BJ (cell line): ENCODE results near the gene TPPP. TPM values are rescaled to one million over a fixed set of nuclear protein-coding genes. Genes with fewer than 3 reads are reported as not detected.
A peak's percentile ranks its signal among the peaks of the same experiment; 100 is the strongest.

ENCODE experiments used
- CTCF ChIA-PET: fragments of 350-600 bp; formaldehyde crosslinking; extraction: SDS; loops from one replicate; lab custom pipeline; 2021; ENCODE audit warnings: antibody characterized with exemption, inconsistent platforms; lab: Yijun Ruan, JAX
- POLR2A ChIA-PET: fragments of 300-600 bp; sonication (Branson Sonifier 250); formaldehyde crosslinking; extraction: SDS; loops from one replicate; lab custom pipeline; 2021; ENCODE audit warnings: antibody characterized with exemption; lab: Charles Lee
- DNase-seq: peaks from one replicate; pipeline ENCODE4 v3.0.0-alpha.2; 2011; ENCODE audit warnings: low read depth
- H3K27me3 ChIP-seq: 2 replicates; pipeline ENCODE4 v1.6.0; 2011; ENCODE audit warnings: low read length; ENCODE audit not compliant: control insufficient read depth, insufficient read depth
- H3K36me3 ChIP-seq: 2 replicates; pipeline ENCODE4 v1.5.1; 2011; ENCODE audit warnings: low read length; ENCODE audit not compliant: control insufficient read depth, insufficient read depth
- H3K4me3 ChIP-seq: 2 replicates; pipeline ENCODE4 v1.5.1; 2011; ENCODE audit warnings: low read depth, mild to moderate bottlenecking, control low read depth, low read length
- CTCF ChIP-seq: IDR thresholded peaks from 2 replicates; pipeline ENCODE4 v1.5.1; 2011; ENCODE audit warnings: low read depth, mild to moderate bottlenecking, control low read depth, inconsistent platforms, low read length, moderate library complexity; ENCODE audit not compliant: insufficient read depth
- polyA plus RNA-seq: library from polyadenylated mRNA; depleted of rRNA; stranded (reverse); fragments of >200 nt; gene quantifications from 2 replicates; pipeline ENCODE4 v1.2.3, GENCODE V29; 2011

The TPPP gene
- polyA plus RNA-seq, 1 experiment = 0.09 TPM

GRCh38 chr5:672329-673160, 20.6 kb downstream of the TPPP start:
- DNase-seq = peak; percentile 28
- Histone ChIP-seq H3K4me3 (no peak overlapping the region), H3K36me3 (no peaks in the 10 kb centered on the region), H3K27me3 (peaks cover 4% of the 10 kb centered on the region; the same call in 1 of the 2 replicates)
- no peak for TF ChIP-seq CTCF
- CTCF ChIA-PET = interaction anchor here (0.9 to 6.7 kb wide), 5 partner anchors 18 to 356 kb away, joined by 3 to 102 read pairs (median 8); partner anchors contain the start of genes BRD9 and TRIP13
- POLR2A ChIA-PET = no interaction called here

GRCh38 chr5:671459-672328, 21.5 kb downstream of the TPPP start:
- ChIA-PET CTCF (interaction anchor here (0.9 to 6.7 kb wide), 6 partner anchors 17 to 355 kb away, joined by 3 to 102 read pairs (median 9); partner anchors contain the start of genes BRD9 and TRIP13), POLR2A (no interaction called here)
- Histone ChIP-seq H3K4me3 (no peak overlapping the region), H3K36me3 (no peaks in the 10 kb centered on the region), H3K27me3 (peaks cover 4% of the 10 kb centered on the region; the same call in 1 of the 2 replicates)
- peak; percentile 97 for TF ChIP-seq CTCF
- no peak for DNase-seq

- POLR2A ChIA-PET = no interaction called here
- Histone ChIP-seq H3K27me3 (peaks cover 2% of the 10 kb centered on the region; the same call in 1 of the 2 replicates), H3K4me3 (no peak overlapping the region), H3K36me3 (no peaks in the 10 kb centered on the region; the same call in 1 of the 2 replicates)
- CTCF ChIA-PET = interaction anchor here (0.7 to 6.7 kb wide), 6 partner anchors 16 to 233 kb away, joined by 5 to 102 read pairs (median 8); partner anchors contain the start of genes BRD9 and TRIP13
- no peak for DNase-seq
- TF ChIP-seq CTCF = no peak
These were observed 22.5 kb downstream of the TPPP start for GRCh38 chr5:670396-671270.

GRCh38 chr5:669842-670395, 23.2 kb downstream of the TPPP start:
- Histone ChIP-seq H3K27me3 (peaks cover 2% of the 10 kb centered on the region; the same call in 1 of the 2 replicates), H3K4me3 (no peak overlapping the region), H3K36me3 (no peaks in the 10 kb centered on the region; the same call in 1 of the 2 replicates)
- TF ChIP-seq CTCF = no peak
- no peak for DNase-seq
- POLR2A ChIA-PET = no interaction called here
- CTCF ChIA-PET = interaction anchor here (1.2 to 6.7 kb wide), 5 partner anchors 15 to 234 kb away, joined by 6 to 102 read pairs (median 10); partner anchors contain the start of genes BRD9 and TRIP13
